Fibroblast of lung (primary cell): ENCODE results near the gene DDX31. TPM values are rescaled to one million over a fixed set of nuclear protein-coding genes. Genes with fewer than 3 reads are reported as not detected.

ENCODE experiments used
- DNase-seq, 2 donors: peaks; one replicate each; pipeline versions ENCODE4 v3.0.0 to v3.0.0-alpha.2; 2010; ENCODE audit warnings: low read depth in 2 of 2
- H2AFZ ChIP-seq: 2 replicates; pipeline ENCODE4 v1.5.1; 2012; ENCODE audit warnings: low read length, control low read depth, inconsistent platforms
- H3K27ac ChIP-seq: 2 replicates; pipeline ENCODE4 v1.5.1; 2011; ENCODE audit warnings: low read length, control low read depth; ENCODE audit not compliant: insufficient read depth
- H3K27me3 ChIP-seq: 2 replicates; pipeline ENCODE4 v1.5.1; 2011; ENCODE audit warnings: mild to moderate bottlenecking, low read length; ENCODE audit not compliant: control insufficient read depth, insufficient read depth
- H3K36me3 ChIP-seq: 2 replicates; pipeline ENCODE4 v1.5.1; 2011; ENCODE audit warnings: low read length; ENCODE audit not compliant: control insufficient read depth, insufficient read depth
- H3K4me1 ChIP-seq: 2 replicates; pipeline ENCODE4 v1.5.1; 2011; ENCODE audit warnings: low read length; ENCODE audit not compliant: control insufficient read depth, insufficient read depth; ENCODE audit errors: extremely low read depth
- H3K4me2 ChIP-seq: 2 replicates; pipeline ENCODE4 v1.5.1; 2011; ENCODE audit warnings: low read length, control low read depth; ENCODE audit not compliant: insufficient read depth; ENCODE audit errors: extremely low read depth
- H3K4me3 ChIP-seq, 4 experiments: fragments of 200-600 bp in 1 of 4; sonication (generic) in 1 of 4; replicated peaks in 1 of 4; 2 replicates each; pipeline ENCODE4 v1.5.1; 2011 to 2016; ENCODE audit warnings: low read length in 4 of 4, low read depth in 3 of 4, mild to moderate bottlenecking in 3 of 4, control low read depth in 2 of 4, inconsistent platforms in 1 of 4, mixed read lengths in 1 of 4; ENCODE audit not compliant: insufficient read depth in 1 of 4; ENCODE audit errors: control extremely low read depth in 1 of 4
- H3K79me2 ChIP-seq: 2 replicates; pipeline ENCODE4 v1.5.1; 2012; ENCODE audit warnings: mild to moderate bottlenecking, low read length, inconsistent platforms; ENCODE audit not compliant: control insufficient read depth, insufficient read depth
- H3K9ac ChIP-seq: 2 replicates; pipeline ENCODE4 v1.5.1; 2011; ENCODE audit warnings: mild to moderate bottlenecking, low read length, control low read depth; ENCODE audit not compliant: insufficient read depth
- H3K9me3 ChIP-seq: 2 replicates; pipeline ENCODE4 v1.5.1; 2012; ENCODE audit warnings: low read depth, low read length; ENCODE audit not compliant: control insufficient read depth, insufficient read depth
- H4K20me1 ChIP-seq: 2 replicates; pipeline ENCODE4 v1.5.1; 2011; ENCODE audit warnings: low read length; ENCODE audit not compliant: control insufficient read depth, insufficient read depth; ENCODE audit errors: extremely low read depth
- EZH2 ChIP-seq: IDR thresholded peaks from 2 replicates; pipeline ENCODE4 v1.5.1; 2012; ENCODE audit warnings: low read length, control low read depth, mild to moderate bottlenecking; ENCODE audit errors: missing control alignments
- polyA plus RNA-seq, 2 donors: library from polyadenylated mRNA; depleted of rRNA in 1 of 2; stranded (reverse) in 1 of 2; unstranded in 1 of 2; fragments of >200 nt; gene quantifications; 2 replicates each; pipeline ENCODE4 v1.2.1, GENCODE V29; 2011 to 2012; ENCODE audit warnings: missing spikeins in 1 of 2
- total RNA-seq: library from RNA; depleted of rRNA; stranded (reverse); fragments of >200 nt; gene quantifications from 2 replicates; pipeline ENCODE4 v1.2.1, GENCODE V29; 2014
- TF ChIP-seq, protein P1 (sequence below), 2 donors: IDR thresholded peaks in 1 of 2; conservative IDR thresholded peaks in 1 of 2; 1 replicate in 1 of 2; 2 replicates in 1 of 2; pipeline ENCODE4 v1.5.1; 2011 to 2012; ENCODE audit warnings: low read length in 2 of 2, control low read depth in 1 of 2, inconsistent platforms in 1 of 2, low read depth in 1 of 2, mild to moderate bottlenecking in 1 of 2

The DDX31 gene
- total and polyA plus RNA-seq, 2 donors (not counting 1 experiment from before 2014, with no cell fraction given) = 10.1 to 10.8 TPM

DNA sequence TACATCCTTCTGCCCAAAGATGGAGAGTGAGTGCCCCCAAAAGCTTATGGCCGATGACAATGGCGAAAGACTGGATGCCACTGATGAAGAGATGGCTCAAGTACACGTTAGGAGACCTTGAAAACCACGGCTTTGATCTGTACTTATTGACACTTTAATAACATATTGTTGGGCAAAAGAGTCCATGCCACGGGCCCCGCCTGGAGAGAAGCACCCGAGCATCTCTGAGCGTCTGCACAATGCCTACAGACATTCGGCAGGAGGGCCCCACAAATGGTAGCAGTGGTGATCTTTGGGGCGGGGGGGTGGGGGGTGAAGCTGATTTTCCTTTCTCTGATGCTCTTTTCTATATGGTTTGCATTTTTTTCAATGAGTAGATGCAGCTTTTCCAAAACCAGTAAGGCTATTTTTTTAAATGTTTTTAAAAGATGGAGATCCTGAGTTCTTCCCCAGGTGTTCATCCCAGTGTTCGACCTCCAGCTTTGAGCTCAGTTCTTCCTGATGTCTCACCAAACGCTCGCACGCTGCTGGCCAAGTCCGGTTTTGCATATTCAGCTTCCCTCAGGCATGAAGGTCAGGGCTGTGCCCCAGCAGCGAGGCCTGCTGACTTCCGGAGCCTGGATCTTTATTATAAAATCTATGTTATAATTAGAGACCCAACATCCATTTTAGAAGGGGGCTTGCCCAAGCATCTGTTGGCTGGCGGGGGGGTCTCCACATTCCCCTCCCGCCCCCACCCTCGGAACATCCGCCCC is 121.6 kb downstream of the DDX31 start:
- no peak for DNase-seq
- Histone ChIP-seq H3K27me3 (no peaks in the 10 kb centered on the region), H3K4me2 (no peak overlapping the region), H2AFZ (no peak overlapping the region), H3K9me3 (no peaks in the 10 kb centered on the region), H3K4me3 (no peak overlapping the region), H3K9ac (no peak overlapping the region), H3K79me2 (no peaks in the 10 kb centered on the region), H4K20me1 (no peaks in the 10 kb centered on the region), H3K27ac (no peak overlapping the region), H3K4me1 (peaks cover 2% of the 10 kb centered on the region), H3K36me3 (no peaks in the 10 kb centered on the region)
- no peak for TF ChIP-seq EZH2

DNA sequence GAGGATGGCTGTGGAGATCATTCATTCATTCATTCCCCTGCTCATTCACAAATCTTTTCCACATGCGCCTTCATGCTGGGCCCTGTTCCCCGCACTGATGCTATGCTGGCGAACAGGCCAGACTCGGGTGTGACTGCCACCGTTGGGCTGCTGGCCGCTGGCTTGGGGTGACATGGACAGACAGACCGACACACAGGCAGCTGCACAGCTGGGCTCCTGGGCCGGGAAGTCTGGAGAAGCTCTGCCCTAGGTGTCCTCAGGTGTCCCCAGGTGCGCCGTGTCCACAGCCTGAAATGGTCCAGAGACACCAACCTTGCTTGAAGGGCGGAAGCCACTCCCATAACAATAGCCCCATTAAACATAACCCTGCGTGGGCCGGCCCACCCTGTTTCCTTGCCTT is 122.3 kb downstream of the DDX31 start:
- DNase-seq = no peak
- Histone ChIP-seq H2AFZ (no peak overlapping the region), H3K9ac (no peak overlapping the region), H3K27ac (no peak overlapping the region), H3K27me3 (no peaks in the 10 kb centered on the region), H3K4me1 (peaks cover 2% of the 10 kb centered on the region), H3K36me3 (no peaks in the 10 kb centered on the region), H3K4me2 (no peak overlapping the region), H4K20me1 (no peaks in the 10 kb centered on the region), H3K9me3 (no peaks in the 10 kb centered on the region), H3K79me2 (no peaks in the 10 kb centered on the region), H3K4me3 (no peak overlapping the region)
- no peak for TF ChIP-seq EZH2
- TF ChIP-seq, protein P1, sequence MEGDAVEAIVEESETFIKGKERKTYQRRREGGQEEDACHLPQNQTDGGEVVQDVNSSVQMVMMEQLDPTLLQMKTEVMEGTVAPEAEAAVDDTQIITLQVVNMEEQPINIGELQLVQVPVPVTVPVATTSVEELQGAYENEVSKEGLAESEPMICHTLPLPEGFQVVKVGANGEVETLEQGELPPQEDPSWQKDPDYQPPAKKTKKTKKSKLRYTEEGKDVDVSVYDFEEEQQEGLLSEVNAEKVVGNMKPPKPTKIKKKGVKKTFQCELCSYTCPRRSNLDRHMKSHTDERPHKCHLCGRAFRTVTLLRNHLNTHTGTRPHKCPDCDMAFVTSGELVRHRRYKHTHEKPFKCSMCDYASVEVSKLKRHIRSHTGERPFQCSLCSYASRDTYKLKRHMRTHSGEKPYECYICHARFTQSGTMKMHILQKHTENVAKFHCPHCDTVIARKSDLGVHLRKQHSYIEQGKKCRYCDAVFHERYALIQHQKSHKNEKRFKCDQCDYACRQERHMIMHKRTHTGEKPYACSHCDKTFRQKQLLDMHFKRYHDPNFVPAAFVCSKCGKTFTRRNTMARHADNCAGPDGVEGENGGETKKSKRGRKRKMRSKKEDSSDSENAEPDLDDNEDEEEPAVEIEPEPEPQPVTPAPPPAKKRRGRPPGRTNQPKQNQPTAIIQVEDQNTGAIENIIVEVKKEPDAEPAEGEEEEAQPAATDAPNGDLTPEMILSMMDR (conservative IDR thresholded peaks at IDR 0.05 in 1 of 2, IDR thresholded peaks at IDR 0.05 in 1 of 2; ENCODE audit: low read depth in 1 of 2, low read length in 2 of 2) = no peak

DNA sequence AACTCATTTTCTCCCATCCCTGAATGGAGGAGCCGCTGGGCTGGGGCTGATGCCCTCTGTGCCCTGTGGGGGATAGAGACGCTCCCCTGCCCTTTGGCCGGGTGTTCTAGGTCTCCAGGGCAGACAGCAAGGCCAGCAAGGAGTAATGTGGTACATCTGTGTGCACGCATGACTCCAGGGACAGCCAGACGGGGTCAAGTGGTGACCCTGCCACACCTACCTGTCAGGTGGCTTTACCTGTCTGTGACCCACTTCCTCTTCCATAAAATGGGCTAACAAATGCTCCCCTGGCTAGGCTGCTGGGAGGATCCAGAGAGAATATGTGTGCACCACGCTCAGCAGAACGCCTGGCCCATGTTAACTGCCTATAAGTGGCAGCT is 122.7 kb downstream of the DDX31 start:
- Histone ChIP-seq H2AFZ (no peak overlapping the region), H3K4me1 (peaks cover 2% of the 10 kb centered on the region), H3K4me2 (no peak overlapping the region), H4K20me1 (no peaks in the 10 kb centered on the region), H3K9me3 (no peaks in the 10 kb centered on the region), H3K4me3 (no peak overlapping the region), H3K36me3 (no peaks in the 10 kb centered on the region), H3K9ac (no peak overlapping the region), H3K27ac (no peak overlapping the region), H3K79me2 (no peaks in the 10 kb centered on the region), H3K27me3 (no peaks in the 10 kb centered on the region)
- TF ChIP-seq, protein P1 (conservative IDR thresholded peaks at IDR 0.05 in 1 of 2, IDR thresholded peaks at IDR 0.05 in 1 of 2; ENCODE audit: low read depth in 1 of 2, low read length in 2 of 2) = no peak
- DNase-seq = no peak
